ENCODE results near the gene DESI1. TPM values are rescaled to one million over a fixed set of nuclear protein-coding genes. Genes with fewer than 3 reads are reported as not detected.

Gene DESI1
- total and polyA plus RNA-seq, 2 donors (not counting 1 experiment from before 2014, with no cell fraction given) = 17.3 to 26.3 TPM

- no peak overlapping the region for H2AFZ ChIP-seq (ENCODE audit: insufficient read depth, low read depth, low read length, poor library complexity, severe bottlenecking)
- Mint-ChIP-seq H3K9me3 (ENCODE audit: insufficient read depth) (peaks cover 2% of the 10 kb centered on the region), H3K27ac (no peak overlapping the region), H3K4me3 (no peak overlapping the region), H3K27me3 (no peaks in the 10 kb centered on the region), H3K4me1 (no peaks in the 10 kb centered on the region)
- H3K27me3 ChIP-seq (replicated peaks in 1 of 4; ENCODE audit: control extremely low read depth in 1 of 4, control insufficient read depth in 3 of 4, insufficient read depth in 4 of 4, low read length in 3 of 4) = no peaks in the 10 kb centered on the region
- peaks cover 33% of the 10 kb centered on the region for H4K20me1 ChIP-seq (ENCODE audit: control insufficient read depth, insufficient read depth, low read length, poor library complexity, severe bottlenecking)
- TF ChIP-seq, protein P1, sequence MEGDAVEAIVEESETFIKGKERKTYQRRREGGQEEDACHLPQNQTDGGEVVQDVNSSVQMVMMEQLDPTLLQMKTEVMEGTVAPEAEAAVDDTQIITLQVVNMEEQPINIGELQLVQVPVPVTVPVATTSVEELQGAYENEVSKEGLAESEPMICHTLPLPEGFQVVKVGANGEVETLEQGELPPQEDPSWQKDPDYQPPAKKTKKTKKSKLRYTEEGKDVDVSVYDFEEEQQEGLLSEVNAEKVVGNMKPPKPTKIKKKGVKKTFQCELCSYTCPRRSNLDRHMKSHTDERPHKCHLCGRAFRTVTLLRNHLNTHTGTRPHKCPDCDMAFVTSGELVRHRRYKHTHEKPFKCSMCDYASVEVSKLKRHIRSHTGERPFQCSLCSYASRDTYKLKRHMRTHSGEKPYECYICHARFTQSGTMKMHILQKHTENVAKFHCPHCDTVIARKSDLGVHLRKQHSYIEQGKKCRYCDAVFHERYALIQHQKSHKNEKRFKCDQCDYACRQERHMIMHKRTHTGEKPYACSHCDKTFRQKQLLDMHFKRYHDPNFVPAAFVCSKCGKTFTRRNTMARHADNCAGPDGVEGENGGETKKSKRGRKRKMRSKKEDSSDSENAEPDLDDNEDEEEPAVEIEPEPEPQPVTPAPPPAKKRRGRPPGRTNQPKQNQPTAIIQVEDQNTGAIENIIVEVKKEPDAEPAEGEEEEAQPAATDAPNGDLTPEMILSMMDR (IDR thresholded peaks at IDR 0.05) = no peak
- no peak for TF ChIP-seq EZH2 (IDR thresholded peaks at IDR 0.05; ENCODE audit: borderline replicate concordance, insufficient read depth, low read depth, low read length, poor library complexity, severe bottlenecking)
- peaks cover 11 to 67% of the 10 kb centered on the region in 2 experiments for H3K36me3 ChIP-seq (replicated peaks in 1 of 2; ENCODE audit: control extremely low read depth in 1 of 2, control insufficient read depth in 1 of 2, extremely low read depth in 1 of 2, insufficient read depth in 2 of 2, low read length in 1 of 2)
- no peaks in the 10 kb centered on the region for H3K4me1 ChIP-seq (ENCODE audit: control insufficient read depth in 2 of 2, insufficient read depth in 2 of 2, low read length in 2 of 2)
- ATAC-seq (ENCODE audit: low read depth) = no peak
- peaks cover 56% of the 10 kb centered on the region for H3K79me2 ChIP-seq (ENCODE audit: control insufficient read depth, insufficient read depth, low read length)
- ChIA-PET CTCF (no interaction called here), POLR2A (no interaction called here)
- no peak for DNase-seq
- H3K9ac ChIP-seq (ENCODE audit: low read length) = no peak overlapping the region
- no peak overlapping the region for H3K4me3 ChIP-seq (ENCODE audit: control extremely low read depth in 1 of 5, extremely low read depth in 1 of 5, insufficient read depth in 1 of 5, low read depth in 2 of 5, low read length in 4 of 5)
- H3K4me2 ChIP-seq (replicated peaks; ENCODE audit: low read depth, low read length, poor library complexity, severe bottlenecking) = no peak overlapping the region
- no peak overlapping the region for H3K27ac ChIP-seq (ENCODE audit: low read length in 2 of 2)
- peaks cover 0 to 3% (median 0%) of the 10 kb centered on the region in 3 donors for H3K9me3 ChIP-seq (ENCODE audit: control extremely low read depth in 1 of 3, control insufficient read depth in 2 of 3, insufficient read depth in 1 of 3, low read length in 2 of 3)
- intact Hi-C loops (cut with micrococcal nuclease) = no loop called here
- WGBS (ENCODE audit: insufficient coverage) = 100% methylated on average over 2 of the region's 6 CpGs
These were observed 21.7 kb upstream of the DESI1 start for GRCh38 chr22:41642331-41643110.

DNA sequence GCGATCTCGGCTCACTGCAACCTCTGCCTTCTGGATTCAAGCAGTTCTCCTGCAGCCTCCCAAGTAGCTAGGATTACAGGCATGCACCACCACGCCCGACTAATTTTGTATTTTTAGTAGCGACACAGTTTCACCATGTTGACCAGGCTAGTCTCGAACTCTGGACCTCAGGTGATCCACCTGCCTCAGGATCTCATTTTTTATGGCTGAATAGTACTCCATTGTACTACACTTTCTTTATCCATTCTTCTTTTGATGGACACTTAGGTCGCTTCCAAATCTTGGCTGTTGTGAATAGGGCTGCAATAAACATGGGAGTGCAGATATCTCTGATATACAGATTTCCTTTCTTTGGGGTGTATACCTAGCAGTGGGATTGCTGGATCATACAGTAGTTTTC, 21.0 kb upstream of the DESI1 start:
- Histone ChIP-seq H3K27me3 (replicated peaks in 1 of 4; ENCODE audit: control extremely low read depth in 1 of 4, control insufficient read depth in 3 of 4, insufficient read depth in 4 of 4, low read length in 3 of 4) (no peaks in the 10 kb centered on the region), H3K79me2 (ENCODE audit: control insufficient read depth, insufficient read depth, low read length) (peaks cover 61% of the 10 kb centered on the region), H3K4me2 (replicated peaks; ENCODE audit: low read depth, low read length, poor library complexity, severe bottlenecking) (no peak overlapping the region), H3K9ac (ENCODE audit: low read length) (no peak overlapping the region), H3K4me1 (ENCODE audit: control insufficient read depth in 2 of 2, insufficient read depth in 2 of 2, low read length in 2 of 2) (no peaks in the 10 kb centered on the region), H2AFZ (ENCODE audit: insufficient read depth, low read depth, low read length, poor library complexity, severe bottlenecking) (no peak overlapping the region), H3K36me3 (replicated peaks in 1 of 2; ENCODE audit: control extremely low read depth in 1 of 2, control insufficient read depth in 1 of 2, extremely low read depth in 1 of 2, insufficient read depth in 2 of 2, low read length in 1 of 2) (peaks cover 11 to 68% of the 10 kb centered on the region in 2 experiments), H3K9me3 (ENCODE audit: control extremely low read depth in 1 of 3, control insufficient read depth in 2 of 3, insufficient read depth in 1 of 3, low read length in 2 of 3) (peaks cover 0 to 3% (median 0%) of the 10 kb centered on the region in 3 donors), H4K20me1 (ENCODE audit: control insufficient read depth, insufficient read depth, low read length, poor library complexity, severe bottlenecking) (peaks cover 33% of the 10 kb centered on the region), H3K27ac (ENCODE audit: low read length in 2 of 2) (no peak overlapping the region), H3K4me3 (ENCODE audit: control extremely low read depth in 1 of 5, extremely low read depth in 1 of 5, insufficient read depth in 1 of 5, low read depth in 2 of 5, low read length in 4 of 5) (no peak overlapping the region)
- ChIA-PET CTCF (no interaction called here), POLR2A (no interaction called here)
- H3K9me3 Mint-ChIP-seq (ENCODE audit: insufficient read depth) = peaks cover 2% of the 10 kb centered on the region
- intact Hi-C loops (cut with micrococcal nuclease) = no loop called here
- ATAC-seq (ENCODE audit: low read depth) = no peak
- TF ChIP-seq, protein P1 (IDR thresholded peaks at IDR 0.05) = no peak
- TF ChIP-seq EZH2 (IDR thresholded peaks at IDR 0.05; ENCODE audit: borderline replicate concordance, insufficient read depth, low read depth, low read length, poor library complexity, severe bottlenecking) = no peak
- 98% methylated on average over 4 of the region's 7 CpGs for WGBS (ENCODE audit: insufficient coverage)
- H3K4me1 Mint-ChIP-seq = no peaks in the 10 kb centered on the region
- H3K27me3 Mint-ChIP-seq = no peaks in the 10 kb centered on the region
- no peak overlapping the region for H3K27ac Mint-ChIP-seq
- no peak for DNase-seq
- no peak overlapping the region for H3K4me3 Mint-ChIP-seq

Data from B cell (primary cell).